K562 (cell line): ENCODE measurements around the gene ITGAL. TPM values are rescaled to one million over a fixed set of nuclear protein-coding genes. Genes with fewer than 3 reads are reported as not detected.

ENCODE experiments used
- CEBPB ChIP-seq: fragments of 450-650 bp; IDR thresholded peaks from 2 replicates; pipeline ENCODE4 v1.6.1; 2016; ENCODE audit warnings: missing genetic modification characterization, missing compliant biosample characterization
- CEBPG ChIP-seq, 3 experiments: fragments of 200-800 bp in 1 of 3; sonication (Bioruptor generic) in 1 of 3; sonication (generic) in 1 of 3; formaldehyde crosslinking in 1 of 3; IDR thresholded peaks in 2 of 3; conservative IDR thresholded peaks in 1 of 3; 2 replicates each; pipeline versions ENCODE4 v1.6.1 to v1.8.0; 2016 to 2022; ENCODE audit warnings: missing compliant biosample characterization in 2 of 3, missing genetic modification characterization in 2 of 3, mild to moderate bottlenecking in 1 of 3, missing genetic modification reagents in 1 of 3
- HIVEP1 ChIP-seq: fragments of 250-450 bp; sonication (Bioruptor Pico); IDR thresholded peaks from 2 replicates; pipeline ENCODE4 v1.4.0; 2020; ENCODE audit warnings: mild to moderate bottlenecking
- SREBF2 ChIP-seq: sonication (generic); formaldehyde crosslinking; IDR thresholded peaks from 2 replicates; pipeline ENCODE4 v1.4.0; 2020; ENCODE audit warnings: mild to moderate bottlenecking, missing genetic modification reagents
- SRSF3 ChIP-seq: fragments of 200-400 bp; formaldehyde crosslinking; IDR thresholded peaks from 2 replicates; pipeline ENCODE4 v1.6.1; 2016; ENCODE audit warnings: mild to moderate bottlenecking, low read length, moderate library complexity; ENCODE audit not compliant: insufficient read depth
- TCF3 ChIP-seq: sonication (generic); formaldehyde crosslinking; IDR thresholded peaks from 2 replicates; pipeline ENCODE4 v1.4.0; 2020; ENCODE audit warnings: mild to moderate bottlenecking, missing genetic modification reagents
- ZC3H11A ChIP-seq: IDR thresholded peaks from 2 replicates; pipeline ENCODE4 v1.6.1; 2012; ENCODE audit warnings: low read depth, low read length, improper control_type of control experiment
- polyA plus RNA-seq, 8 experiments: library from polyadenylated mRNA; depleted of rRNA in 4 of 8; stranded (reverse) in 5 of 8; unstranded in 3 of 8; fragments of >200 nt; fragmentation: Nextera tagmentation in 2 of 8; fragmentation: Illumina TruSeq in 1 of 8; extraction: Ambion mirVana in 2 of 8; extraction: Trizol in 1 of 8; gene quantifications; 2 replicates each; pipeline versions ENCODE4 v1.2.1 to v1.2.3, GENCODE V29; 2011 to 2014; ENCODE audit warnings: inconsistent platforms in 1 of 8, missing spikeins in 1 of 8
- total RNA-seq, 7 experiments: library from RNA; depleted of rRNA in 6 of 7; stranded (reverse); fragments of >200 nt in 6 of 7; fragmentation: Illumina TruSeq in 2 of 7; extraction: Trizol in 2 of 7; gene quantifications; 2 replicates each; pipeline versions ENCODE4 v1.2.1 to v1.2.3, GENCODE V29; 2011 to 2021; ENCODE audit warnings: low replicate concordance in 1 of 7
- TF ChIP-seq, protein P1 (sequence below): fragments of 450-650 bp; formaldehyde crosslinking; conservative IDR thresholded peaks from 2 replicates; pipeline ENCODE4 v1.4.0; 2022; ENCODE audit warnings: mild to moderate bottlenecking, missing genetic modification characterization
- TF ChIP-seq, protein P2 (sequence below), 2 experiments: fragments of 450-650 bp; formaldehyde crosslinking in 1 of 2; IDR thresholded peaks; 2 replicates each; pipeline versions ENCODE4 v1.4.0 to v1.6.1; 2014 to 2020; ENCODE audit warnings: mild to moderate bottlenecking in 2 of 2, borderline replicate concordance in 1 of 2, low read depth in 1 of 2
- TF ChIP-seq, protein P3 (sequence below): sonication (generic); formaldehyde crosslinking; IDR thresholded peaks from 2 replicates; pipeline ENCODE4 v1.8.0; 2022; ENCODE audit warnings: missing genetic modification reagents, mild to moderate bottlenecking, moderate library complexity, borderline replicate concordance

ITGAL gene
- total and polyA plus RNA-seq, 9 of the 15 experiments (the other 6 are each of a cell fraction or from before 2014, with no cell fraction given), result 0.01 to 0.53 TPM; not detected in 7

DNA sequence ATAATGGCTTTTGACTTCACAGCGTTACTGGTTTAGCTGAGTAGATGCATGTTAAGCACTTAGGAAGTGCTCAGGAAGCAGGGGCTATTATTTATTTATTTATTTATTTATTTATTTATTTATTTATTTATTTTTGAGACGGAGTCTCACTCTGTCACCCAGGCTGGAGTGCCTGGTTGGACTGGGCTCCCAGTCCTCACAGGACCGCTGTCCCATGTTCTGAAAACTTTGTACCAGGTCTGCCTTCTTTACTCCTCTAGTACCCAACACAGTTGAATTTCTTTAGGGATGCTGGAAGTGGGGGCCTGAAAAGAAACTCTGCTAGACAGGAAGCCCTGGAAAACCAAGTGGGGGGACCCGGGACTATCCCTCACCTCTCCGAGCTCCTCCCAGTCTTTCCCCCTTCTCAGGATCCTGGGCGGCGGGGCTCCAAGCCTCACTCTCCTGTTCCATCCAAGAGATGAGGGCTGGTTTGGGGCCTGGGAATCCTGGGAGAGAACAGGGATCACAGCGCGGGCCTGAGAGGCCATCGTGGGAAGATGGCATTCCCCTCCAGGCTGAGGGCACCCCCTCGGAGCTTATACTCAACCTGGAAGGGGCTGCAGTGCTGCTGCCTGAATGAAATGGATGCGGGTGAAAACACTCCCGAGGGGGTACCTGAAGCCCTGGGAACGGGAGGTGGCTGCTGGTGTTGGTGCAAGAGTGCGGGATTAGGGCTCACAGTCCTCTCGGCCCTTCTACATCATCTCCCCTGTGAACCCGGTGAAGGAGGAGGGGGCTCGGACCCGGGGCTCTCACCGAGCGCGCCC is 98.3 kb downstream of the ITGAL start (continued):
- TF ChIP-seq CEBPG (CRISPR knock-in tag; IDR thresholded peaks at IDR 0.05) (0 out of 2 replicates have a peak, but pooled peaks have one; percentile 5), CEBPG (tag; conservative IDR thresholded peaks at IDR 0.05 in 1 of 2, IDR thresholded peaks at IDR 0.05 in 1 of 2) (no peak), SREBF2 (CRISPR knock-in tag) (no peak), TCF3 (CRISPR knock-in tag) (no peak), HIVEP1 (CRISPR knock-in tag) (no peak), CEBPB (tag) (no peak), ZC3H11A (peak; percentile 96; the same call in 1 of the 2 replicates), SRSF3 (0 out of 2 replicates have a peak, but pooled peaks have one; percentile 19)
- TF ChIP-seq, protein P1, sequence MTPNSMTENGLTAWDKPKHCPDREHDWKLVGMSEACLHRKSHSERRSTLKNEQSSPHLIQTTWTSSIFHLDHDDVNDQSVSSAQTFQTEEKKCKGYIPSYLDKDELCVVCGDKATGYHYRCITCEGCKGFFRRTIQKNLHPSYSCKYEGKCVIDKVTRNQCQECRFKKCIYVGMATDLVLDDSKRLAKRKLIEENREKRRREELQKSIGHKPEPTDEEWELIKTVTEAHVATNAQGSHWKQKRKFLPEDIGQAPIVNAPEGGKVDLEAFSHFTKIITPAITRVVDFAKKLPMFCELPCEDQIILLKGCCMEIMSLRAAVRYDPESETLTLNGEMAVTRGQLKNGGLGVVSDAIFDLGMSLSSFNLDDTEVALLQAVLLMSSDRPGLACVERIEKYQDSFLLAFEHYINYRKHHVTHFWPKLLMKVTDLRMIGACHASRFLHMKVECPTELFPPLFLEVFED (CRISPR knock-in tag), result 0 out of 2 replicates have a peak, but pooled peaks have one; percentile 10
- TF ChIP-seq, protein P2, sequence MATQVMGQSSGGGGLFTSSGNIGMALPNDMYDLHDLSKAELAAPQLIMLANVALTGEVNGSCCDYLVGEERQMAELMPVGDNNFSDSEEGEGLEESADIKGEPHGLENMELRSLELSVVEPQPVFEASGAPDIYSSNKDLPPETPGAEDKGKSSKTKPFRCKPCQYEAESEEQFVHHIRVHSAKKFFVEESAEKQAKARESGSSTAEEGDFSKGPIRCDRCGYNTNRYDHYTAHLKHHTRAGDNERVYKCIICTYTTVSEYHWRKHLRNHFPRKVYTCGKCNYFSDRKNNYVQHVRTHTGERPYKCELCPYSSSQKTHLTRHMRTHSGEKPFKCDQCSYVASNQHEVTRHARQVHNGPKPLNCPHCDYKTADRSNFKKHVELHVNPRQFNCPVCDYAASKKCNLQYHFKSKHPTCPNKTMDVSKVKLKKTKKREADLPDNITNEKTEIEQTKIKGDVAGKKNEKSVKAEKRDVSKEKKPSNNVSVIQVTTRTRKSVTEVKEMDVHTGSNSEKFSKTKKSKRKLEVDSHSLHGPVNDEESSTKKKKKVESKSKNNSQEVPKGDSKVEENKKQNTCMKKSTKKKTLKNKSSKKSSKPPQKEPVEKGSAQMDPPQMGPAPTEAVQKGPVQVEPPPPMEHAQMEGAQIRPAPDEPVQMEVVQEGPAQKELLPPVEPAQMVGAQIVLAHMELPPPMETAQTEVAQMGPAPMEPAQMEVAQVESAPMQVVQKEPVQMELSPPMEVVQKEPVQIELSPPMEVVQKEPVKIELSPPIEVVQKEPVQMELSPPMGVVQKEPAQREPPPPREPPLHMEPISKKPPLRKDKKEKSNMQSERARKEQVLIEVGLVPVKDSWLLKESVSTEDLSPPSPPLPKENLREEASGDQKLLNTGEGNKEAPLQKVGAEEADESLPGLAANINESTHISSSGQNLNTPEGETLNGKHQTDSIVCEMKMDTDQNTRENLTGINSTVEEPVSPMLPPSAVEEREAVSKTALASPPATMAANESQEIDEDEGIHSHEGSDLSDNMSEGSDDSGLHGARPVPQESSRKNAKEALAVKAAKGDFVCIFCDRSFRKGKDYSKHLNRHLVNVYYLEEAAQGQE (IDR thresholded peaks at IDR 0.05; ENCODE audit: borderline replicate concordance), result peak; percentile 72
- TF ChIP-seq, protein P2 (CRISPR knock-in tag; IDR thresholded peaks at IDR 0.05; ENCODE audit: low read depth), result no peak
- TF ChIP-seq, protein P3, sequence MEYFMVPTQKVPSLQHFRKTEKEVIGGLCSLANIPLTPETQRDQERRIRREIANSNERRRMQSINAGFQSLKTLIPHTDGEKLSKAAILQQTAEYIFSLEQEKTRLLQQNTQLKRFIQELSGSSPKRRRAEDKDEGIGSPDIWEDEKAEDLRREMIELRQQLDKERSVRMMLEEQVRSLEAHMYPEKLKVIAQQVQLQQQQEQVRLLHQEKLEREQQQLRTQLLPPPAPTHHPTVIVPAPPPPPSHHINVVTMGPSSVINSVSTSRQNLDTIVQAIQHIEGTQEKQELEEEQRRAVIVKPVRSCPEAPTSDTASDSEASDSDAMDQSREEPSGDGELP (CRISPR knock-in tag), result peak; percentile 53; the same call in 1 of the 2 replicates
